ENCODE data around the gene C10orf95. TPM values are rescaled to one million over a fixed set of nuclear protein-coding genes. Genes with fewer than 3 reads are reported as not detected.

The C10orf95 gene
- total and polyA plus RNA-seq, 2 donors (not counting 3 experiments of a cell fraction or from before 2014, with no cell fraction given): 0.08 TPM; not detected in 1

GRCh38 chr10:102491136-102491535 is 39.8 kb upstream of the C10orf95 start:
- no peak for FAIRE-seq
- peaks cover 3% of the 10 kb centered on the region for H4K20me1 ChIP-seq (replicated peaks; ENCODE audit: control insufficient read depth, extremely low read depth, insufficient read depth, low read length)

More at GRCh38 chr10:102491136-102491535, 39.8 kb upstream of the C10orf95 start:
- Histone ChIP-seq H3K9me1 (replicated peaks; ENCODE audit: control insufficient read depth, extremely low read depth, insufficient read depth, low read length) (no peaks in the 10 kb centered on the region), H3K27me3 (ENCODE audit: control insufficient read depth in 2 of 2, insufficient read depth in 2 of 2, low read length in 2 of 2) (no peaks in the 10 kb centered on the region), H3K4me3 (replicated peaks in 1 of 3; ENCODE audit: insufficient read depth in 1 of 3, low read depth in 1 of 3, low read length in 3 of 3) (no peak overlapping the region), H3K4me1 (ENCODE audit: control insufficient read depth, extremely low read depth, insufficient read depth, low read length) (no peaks in the 10 kb centered on the region), H2AFZ (ENCODE audit: low read depth, low read length) (no peak overlapping the region), H3K36me3 (ENCODE audit: control insufficient read depth in 2 of 2, extremely low read depth in 1 of 2, insufficient read depth in 2 of 2, low read length in 2 of 2) (peaks cover 15 to 29% of the 10 kb centered on the region in 2 experiments), H3K4me2 (ENCODE audit: insufficient read depth, low read length) (no peak overlapping the region), H3K9ac (replicated peaks; ENCODE audit: extremely low read depth, insufficient read depth, low read length) (no peak overlapping the region), H3K79me2 (ENCODE audit: control insufficient read depth, insufficient read depth, low read length) (peaks cover 51% of the 10 kb centered on the region), H3K27ac (ENCODE audit: insufficient read depth, low read depth, low read length) (no peak overlapping the region), H3K9me3 (replicated peaks; ENCODE audit: control insufficient read depth, insufficient read depth, low read length) (no peaks in the 10 kb centered on the region)
- DNase-seq (ENCODE audit: low read depth, low spot score): no peak
- POLR2A ChIA-PET: no interaction called here
- dilution Hi-C loops (cut with MboI; ENCODE audit: extremely low pct_ligation_motif_present, low sequenced_read_pairs) (no loop called here), intact Hi-C loops (cut with micrococcal nuclease) (no loop called here)
- no peak for TF ChIP-seq EZH2 (IDR thresholded peaks at IDR 0.05; ENCODE audit: borderline replicate concordance, low read depth, low read length, severe bottlenecking)
- no peak for TF ChIP-seq MAX (IDR thresholded peaks at IDR 0.05; ENCODE audit: insufficient read depth, insufficient read length)
- no peak for TF ChIP-seq MYC (IDR thresholded peaks at IDR 0.05; ENCODE audit: low read depth, low read length)
- no peak for TF ChIP-seq POLR2AphosphoS5 (IDR thresholded peaks at IDR 0.05; ENCODE audit: insufficient read depth, low read depth, low read length)
- TF ChIP-seq POLR2A (IDR thresholded peaks at IDR 0.05; ENCODE audit: low read depth, low read length): no peak
- no peak for TF ChIP-seq GATA2 (IDR thresholded peaks at IDR 0.05; ENCODE audit: insufficient read depth, insufficient read length, low read depth, low read length)
- TF ChIP-seq CTCF (IDR thresholded peaks at IDR 0.05; ENCODE audit: extremely low read depth in 1 of 2, insufficient read depth in 1 of 2, low read depth in 1 of 2, low read length in 2 of 2): no peak
- TF ChIP-seq JUN (IDR thresholded peaks at IDR 0.05; ENCODE audit: borderline replicate concordance, insufficient read depth, insufficient read length, low read depth): no peak
- TF ChIP-seq FOS (IDR thresholded peaks at IDR 0.05; ENCODE audit: borderline replicate concordance, insufficient read depth, low read length): no peak
- CTCF ChIA-PET: interaction anchor here (1.7 kb wide), 1 partner anchor 93 kb away, joined by 5 read pairs; no protein-coding TSS in a partner anchor
- no TSS peak for BruUV-seq (replicated peaks)
